HUES6 (cell line): Measurements from ENCODE around the gene MSI1.

Experiments
- H3K27ac ChIP-seq: 2 replicates; pipeline ENCODE4 v1.7.0; 2013; ENCODE audit warnings: low read depth, mild to moderate bottlenecking, low read length, inconsistent platforms
- H3K27me3 ChIP-seq: 2 replicates; pipeline ENCODE4 v1.6.1; 2013; ENCODE audit warnings: low read length; ENCODE audit not compliant: control insufficient read depth, insufficient read depth
- H3K36me3 ChIP-seq: 2 replicates; pipeline ENCODE4 v1.6.1; 2013; ENCODE audit warnings: low read length; ENCODE audit not compliant: control insufficient read depth, insufficient read depth
- H3K4me1 ChIP-seq: 2 replicates; pipeline ENCODE4 v1.6.1; 2013; ENCODE audit warnings: low read length; ENCODE audit not compliant: control insufficient read depth, insufficient read depth
- H3K4me3 ChIP-seq: 2 replicates; pipeline ENCODE4 v1.5.1; 2013; ENCODE audit warnings: low read depth, low read length
- H3K9ac ChIP-seq: one replicate; pipeline ENCODE4 v1.6.1; 2013; ENCODE audit warnings: mild to moderate bottlenecking, low read length
- H3K9me3 ChIP-seq: 2 replicates; pipeline ENCODE4 v1.6.1; 2013; ENCODE audit warnings: low read depth, low read length; ENCODE audit not compliant: control insufficient read depth, insufficient read depth

Gene MSI1

DNA sequence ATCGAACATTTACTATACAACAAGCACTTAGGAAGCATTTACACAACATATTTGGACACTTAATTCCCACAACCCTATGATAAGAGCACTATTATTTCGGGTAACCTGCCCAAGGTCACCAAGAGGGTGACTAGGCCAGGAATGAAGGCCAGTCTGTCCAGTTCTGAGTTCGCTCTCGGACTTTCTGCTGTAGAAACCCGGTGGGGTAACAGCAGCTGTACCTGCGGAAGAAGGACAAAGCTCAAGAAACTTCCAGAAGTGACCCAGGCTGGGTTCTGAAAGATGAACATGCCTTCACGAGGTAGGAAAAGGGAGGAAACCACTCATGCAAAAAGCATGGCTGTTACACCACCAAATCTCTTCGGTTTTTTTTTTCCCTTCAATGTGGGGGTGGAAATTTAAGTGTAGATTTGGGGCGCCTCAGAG lies 52.2 kb downstream of the MSI1 start:
- Histone ChIP-seq H3K9ac (peak overlapping the region; percentile 81), H3K27ac (peak overlapping the region; percentile 19; the same call in 1 of the 2 replicates), H3K27me3 (no peaks in the 10 kb centered on the region), H3K4me1 (peaks cover 6% of the 10 kb centered on the region; the same call in 1 of the 2 replicates), H3K9me3 (no peaks in the 10 kb centered on the region), H3K4me3 (peak overlapping the region; percentile 66), H3K36me3 (no peaks in the 10 kb centered on the region)

DNA sequence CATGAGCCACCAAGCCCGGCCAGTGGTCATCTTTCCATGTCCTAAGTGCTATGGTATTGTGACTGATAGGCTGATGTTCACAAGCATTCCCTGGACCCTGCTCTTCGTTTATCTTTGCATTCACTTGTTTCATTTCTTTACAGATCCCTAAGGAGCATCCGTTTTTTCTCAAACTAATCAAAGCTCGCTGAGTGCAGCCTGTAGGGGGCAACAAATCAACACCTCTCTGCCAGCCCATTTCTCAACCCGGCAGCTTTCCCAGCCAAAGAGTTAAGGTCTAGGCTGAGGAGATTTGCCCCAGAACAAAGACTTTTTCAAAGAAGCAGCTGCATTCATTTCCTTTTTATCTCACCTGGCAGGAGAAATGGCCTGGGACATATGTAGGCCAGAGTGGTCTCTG lies 54.7 kb downstream of the MSI1 start:
- no peaks in the 10 kb centered on the region for H3K27me3 ChIP-seq
- no peak overlapping the region for H3K9ac ChIP-seq
- H3K36me3 ChIP-seq: no peaks in the 10 kb centered on the region
- peaks cover 6% of the 10 kb centered on the region; the same call in 1 of the 2 replicates for H3K4me1 ChIP-seq
- H3K4me3 ChIP-seq: no peak overlapping the region
- no peak overlapping the region for H3K27ac ChIP-seq
- no peaks in the 10 kb centered on the region for H3K9me3 ChIP-seq

DNA sequence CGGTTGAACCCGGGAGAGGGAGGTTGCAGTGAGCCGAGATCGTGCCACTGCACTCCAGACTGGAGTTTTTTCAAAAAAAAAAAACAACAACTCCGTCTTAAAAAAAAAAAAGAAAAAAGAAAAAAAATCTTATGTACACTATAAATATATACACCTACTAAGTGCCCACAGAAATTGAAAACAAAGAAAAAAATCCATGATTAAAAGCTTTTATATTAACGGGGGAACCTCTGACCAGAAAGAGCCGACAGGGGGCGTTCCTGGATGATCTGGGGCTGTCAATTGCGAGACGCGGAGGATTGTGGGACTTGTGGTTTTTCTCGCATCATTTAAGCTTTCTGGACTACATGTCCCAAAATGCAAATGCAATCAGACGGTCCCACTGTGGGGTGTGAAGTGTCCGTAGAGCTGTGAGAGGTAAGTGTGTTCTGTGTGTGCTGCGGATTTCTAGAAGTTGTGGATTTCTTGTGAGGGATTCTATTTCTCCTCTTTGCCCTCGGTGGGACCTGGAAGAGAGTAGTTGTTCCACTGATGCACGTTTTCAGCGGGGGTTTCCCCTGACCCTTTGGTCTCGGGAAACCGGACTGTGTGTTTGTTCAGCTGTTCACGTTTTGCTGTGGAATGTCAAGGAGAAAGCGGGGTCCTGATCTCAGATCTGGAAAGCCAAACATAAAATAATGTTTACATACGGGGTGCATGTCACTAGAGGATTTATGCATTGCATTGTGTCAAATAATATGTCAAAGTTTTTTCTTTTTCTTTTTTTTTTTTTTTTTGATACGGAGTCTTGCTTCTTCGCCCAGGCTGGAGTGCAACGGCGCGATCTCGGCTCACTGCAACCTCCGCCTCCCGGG lies 66.8 kb downstream of the MSI1 start, which contains the start of gene SIRT4:
Gene SIRT4, plus strand, starts transcription at position 360 of the 854 bp plus-strand sequence. CDS start 1,241 bp downstream, outside the sequence.
- H3K9me3 ChIP-seq: no peaks in the 10 kb centered on the region
- peak within 1 kb of the TSS; percentile 78 for H3K4me3 ChIP-seq
- peak within 1 kb of the TSS; percentile 89 for H3K9ac ChIP-seq
- no peaks in the 10 kb centered on the region for H3K27me3 ChIP-seq
- peak within 1 kb of the TSS; percentile 82 for H3K27ac ChIP-seq
- H3K4me1 ChIP-seq: no peaks in the 10 kb centered on the region
- no peaks in the 10 kb centered on the region for H3K36me3 ChIP-seq

DNA sequence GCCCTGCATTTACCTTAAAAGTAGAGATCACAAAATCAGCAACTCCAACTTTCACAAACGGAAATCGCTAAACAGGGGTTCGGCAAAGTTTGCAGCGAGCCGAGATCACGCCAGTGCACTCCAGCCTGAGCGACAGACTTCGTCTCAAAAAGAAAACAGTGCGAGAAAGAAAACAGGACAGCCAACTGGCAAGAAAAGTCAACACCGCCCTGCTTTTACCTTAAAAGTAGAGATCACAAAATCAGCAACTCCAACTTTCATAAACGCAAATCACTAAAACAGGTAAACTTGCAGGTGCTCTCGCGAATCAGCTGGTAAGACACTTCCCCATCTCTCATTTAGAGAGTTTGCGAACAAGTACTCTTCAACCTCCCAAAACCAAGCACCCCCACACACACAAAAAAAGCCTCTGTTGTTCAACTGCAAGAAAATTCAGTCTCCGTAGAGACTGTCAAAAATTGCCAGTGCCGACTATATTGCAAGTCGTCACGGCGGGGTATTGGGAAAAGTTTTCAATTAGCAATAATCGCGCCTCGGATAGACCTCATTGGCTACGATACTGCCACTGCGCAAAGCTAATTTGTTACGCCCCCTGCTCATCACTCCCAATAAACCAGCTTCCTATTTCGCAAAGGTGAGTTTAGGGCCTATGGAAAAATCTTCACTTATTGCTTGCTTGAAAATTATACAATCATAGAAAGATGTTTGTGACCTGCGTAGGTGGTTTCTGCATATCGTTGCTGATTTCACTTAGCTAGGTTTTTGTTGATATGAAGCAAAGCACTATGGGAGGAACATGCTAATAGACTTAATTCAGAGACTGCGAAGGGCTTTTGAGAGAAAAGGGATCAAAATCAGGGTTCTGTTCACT lies 76.1 kb downstream of the MSI1 start, which contains the start of gene RNU4-1:
Gene RNU4-1, minus strand, starts transcription at position 577 of the 871 bp plus-strand sequence.
- Histone ChIP-seq H3K4me1 (peaks cover 12% of the 10 kb centered on the region; the same call in 1 of the 2 replicates), H3K4me3 (peak within 1 kb of the TSS; percentile 57), H3K36me3 (no peaks in the 10 kb centered on the region), H3K9ac (peak within 1 kb of the TSS; percentile 98), H3K27ac (peak within 1 kb of the TSS; percentile 100), H3K27me3 (no peaks in the 10 kb centered on the region), H3K9me3 (no peaks in the 10 kb centered on the region)

DNA sequence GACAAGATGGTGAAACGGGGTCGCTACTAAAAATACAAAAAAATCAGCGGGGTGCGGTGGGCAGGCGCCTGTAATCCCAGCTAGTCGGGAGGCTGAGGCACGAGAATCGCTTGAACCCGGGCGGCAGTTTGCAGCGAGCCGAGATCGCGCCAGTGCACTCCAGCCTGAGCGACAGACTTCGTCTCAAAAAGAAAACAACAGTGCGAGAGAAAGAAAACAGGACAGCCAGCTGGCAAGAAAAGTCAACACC lies 76.6 kb downstream of the MSI1 start:
- Histone ChIP-seq H3K9ac (peak overlapping the region; percentile 91), H3K4me3 (peak overlapping the region; percentile 57), H3K4me1 (peaks cover 12% of the 10 kb centered on the region; the same call in 1 of the 2 replicates), H3K36me3 (no peaks in the 10 kb centered on the region), H3K27me3 (no peaks in the 10 kb centered on the region), H3K9me3 (no peaks in the 10 kb centered on the region), H3K27ac (peak overlapping the region; percentile 99)
